GM15510 (cell line): Measurements from ENCODE around the gene EPHA4.

Experiments used
- POLR2A ChIP-seq: IDR thresholded peaks from 3 replicates; pipeline ENCODE4 v1.6.1; 2011; ENCODE audit warnings: borderline replicate concordance; ENCODE audit not compliant: insufficient read length; ENCODE audit errors: extremely low read depth

EPHA4 gene

GRCh38 chr2:221589696-221590095, 17.6 kb upstream of the EPHA4 start:
- no peak for TF ChIP-seq POLR2A

GRCh38 chr2:221588306-221588985, 16.3 kb upstream of the EPHA4 start:
- no peak for TF ChIP-seq POLR2A

- TF ChIP-seq POLR2A, result no peak
These were observed 9.9 kb upstream of the EPHA4 start for GRCh38 chr2:221581986-221582385.

GRCh38 chr2:221574231-221574570, 2.1 kb upstream of the EPHA4 start:
- no peak for TF ChIP-seq POLR2A

DNA sequence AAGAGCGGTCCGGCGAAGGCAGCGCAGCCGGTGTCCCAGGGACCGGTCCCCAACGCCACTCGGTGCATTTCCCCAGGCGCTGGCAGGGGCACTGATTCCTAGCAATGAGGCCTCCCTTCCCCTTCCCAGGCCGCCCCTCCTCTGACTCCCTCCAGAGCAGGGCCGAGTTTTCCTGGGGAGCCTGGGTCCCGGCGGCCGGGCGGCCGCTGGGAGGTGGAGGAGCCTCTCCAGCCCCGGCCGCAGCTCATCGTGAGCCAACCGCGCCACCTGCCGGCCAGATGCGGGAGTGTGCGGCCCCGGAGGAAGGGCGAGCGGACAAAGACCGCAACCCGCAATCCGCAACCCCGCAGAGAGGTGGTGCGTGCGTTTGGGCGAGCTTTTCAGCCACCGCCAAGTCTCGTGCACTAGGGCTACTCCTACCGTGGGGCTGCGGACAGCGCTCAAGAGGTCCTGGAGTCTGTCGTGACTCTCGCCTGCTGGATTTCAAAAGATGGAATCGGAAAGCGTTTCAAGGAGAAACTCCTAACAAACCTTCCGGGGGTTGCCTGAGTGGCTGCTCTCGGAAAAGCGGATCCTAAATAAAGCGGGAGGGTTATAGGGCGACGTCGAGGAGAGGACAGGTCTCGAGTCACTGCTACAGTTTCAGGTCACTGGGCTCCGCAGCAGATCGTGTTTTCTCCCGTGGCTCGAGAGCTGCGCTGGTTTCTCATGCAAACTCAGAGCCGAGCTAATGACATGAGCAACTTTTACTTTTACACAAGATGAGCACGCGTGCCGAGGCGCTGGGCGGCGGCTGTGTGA, 1.5 kb upstream of the EPHA4 start:
- no peak for TF ChIP-seq POLR2A

DNA sequence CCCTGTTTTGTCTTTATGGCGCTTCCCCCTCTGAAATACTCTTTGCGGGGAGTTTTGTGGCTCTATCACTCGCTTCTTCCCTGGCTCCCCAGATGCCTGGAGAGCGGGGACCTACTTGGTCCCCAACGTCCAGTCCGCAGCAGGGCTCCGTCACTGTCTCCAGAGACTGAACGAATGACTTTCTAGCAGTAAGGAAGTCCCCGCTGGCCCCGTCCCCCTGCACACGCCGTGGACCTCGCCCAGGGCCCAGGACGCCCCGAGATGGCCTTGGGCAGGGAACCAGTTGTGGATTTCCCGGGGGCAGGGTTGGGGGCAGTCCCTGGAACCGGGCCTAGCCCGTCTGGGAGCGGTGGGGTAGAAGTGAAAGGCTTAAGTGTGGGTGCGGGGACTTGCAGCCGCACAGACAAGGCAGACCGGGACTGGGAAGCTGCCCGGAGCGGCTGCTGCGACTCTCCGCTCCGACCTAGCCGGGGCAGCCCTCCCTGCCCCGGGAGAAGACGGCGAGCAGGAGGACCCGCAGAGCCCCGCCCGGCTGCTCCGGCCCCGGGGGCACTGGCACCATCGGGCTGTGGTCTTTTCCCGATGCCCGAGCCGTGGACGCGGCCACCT, 821 bp upstream of the EPHA4 start:
- no peak for TF ChIP-seq POLR2A

DNA sequence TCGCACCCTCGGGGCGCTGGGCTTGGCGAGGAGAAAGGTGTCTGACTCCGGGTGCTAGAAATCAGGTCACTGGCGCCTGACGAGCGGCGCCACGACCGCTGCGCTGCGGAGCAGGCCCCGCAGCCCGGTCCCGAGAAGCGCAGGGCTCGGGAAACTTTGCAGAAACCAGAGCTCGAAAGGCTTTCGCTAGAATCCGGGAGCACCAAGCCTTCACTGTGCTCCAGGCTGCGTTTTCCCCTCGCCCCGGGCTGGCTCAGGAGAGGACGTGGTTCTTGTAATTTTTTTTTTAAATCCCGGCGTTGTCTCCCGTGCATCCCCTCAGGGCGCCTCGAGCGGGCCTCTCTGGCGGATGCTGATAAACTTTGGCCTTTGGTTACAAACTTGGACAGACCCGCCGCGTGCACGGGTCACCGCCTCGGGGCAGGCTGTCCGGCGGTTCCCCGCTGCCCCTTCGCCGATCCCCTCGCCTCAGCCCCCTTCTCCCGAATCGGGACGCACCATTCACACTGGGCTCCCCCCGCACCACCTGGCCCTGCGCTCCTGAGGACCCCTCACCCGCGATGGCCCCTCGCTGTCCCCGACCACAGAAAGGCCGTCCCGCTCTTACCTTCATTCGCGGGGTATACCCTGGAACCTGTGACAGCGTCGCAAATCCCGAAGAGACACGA, 419 bp downstream of the EPHA4 start:
- TF ChIP-seq POLR2A, result no peak

- TF ChIP-seq POLR2A, result no peak
These were observed 1.0 kb downstream of the EPHA4 start for GRCh38 chr2:221571025-221571550.

DNA sequence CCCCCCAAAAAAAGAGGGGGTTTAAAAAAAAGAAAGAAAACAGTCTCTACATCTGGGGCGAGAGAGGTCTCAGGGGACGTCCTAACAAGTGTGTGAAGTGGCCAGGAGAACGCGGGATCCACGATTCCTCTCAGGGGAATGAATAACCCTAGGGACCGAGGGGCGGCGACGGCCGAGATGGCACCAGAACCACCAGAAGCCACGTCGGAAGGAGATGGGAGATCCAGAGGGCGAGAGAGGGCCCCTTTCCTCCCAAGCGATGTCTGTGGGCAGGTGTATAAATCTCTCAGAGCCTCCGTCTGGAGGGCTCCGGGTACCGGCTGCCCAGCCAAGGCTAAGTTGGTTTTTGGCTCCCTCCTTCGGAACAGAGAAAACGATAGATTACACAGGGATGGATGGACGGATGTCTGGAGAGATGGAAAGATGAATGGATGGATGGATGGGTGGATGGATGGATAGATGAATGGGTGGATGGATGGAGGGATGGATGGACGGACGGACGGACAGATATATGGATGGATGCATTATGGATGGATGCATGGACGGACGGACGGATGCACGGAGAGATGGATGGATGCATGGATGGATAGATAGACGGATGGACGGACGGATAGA, 1.7 kb downstream of the EPHA4 start:
- no peak for TF ChIP-seq POLR2A

DNA sequence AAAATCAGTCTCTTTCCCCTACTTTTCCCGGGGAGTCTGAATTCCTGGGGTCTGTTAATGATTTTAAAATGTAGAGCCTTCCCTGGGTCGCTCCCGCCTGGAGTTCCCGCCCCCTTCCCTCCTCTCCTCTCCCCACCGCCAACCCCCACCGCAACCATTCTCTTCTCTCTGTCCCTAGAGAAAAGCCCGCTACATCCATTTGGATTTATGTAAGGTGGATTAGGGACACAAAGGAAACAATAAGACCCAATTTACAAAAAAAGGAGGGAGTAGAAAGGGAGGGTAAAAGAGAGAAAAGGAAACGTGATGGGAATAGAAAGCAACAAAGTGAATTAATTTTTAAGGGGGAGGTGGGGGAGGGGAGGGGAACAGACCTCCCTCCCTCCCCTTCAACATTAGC, 2.2 kb downstream of the EPHA4 start:
- no peak for TF ChIP-seq POLR2A

DNA sequence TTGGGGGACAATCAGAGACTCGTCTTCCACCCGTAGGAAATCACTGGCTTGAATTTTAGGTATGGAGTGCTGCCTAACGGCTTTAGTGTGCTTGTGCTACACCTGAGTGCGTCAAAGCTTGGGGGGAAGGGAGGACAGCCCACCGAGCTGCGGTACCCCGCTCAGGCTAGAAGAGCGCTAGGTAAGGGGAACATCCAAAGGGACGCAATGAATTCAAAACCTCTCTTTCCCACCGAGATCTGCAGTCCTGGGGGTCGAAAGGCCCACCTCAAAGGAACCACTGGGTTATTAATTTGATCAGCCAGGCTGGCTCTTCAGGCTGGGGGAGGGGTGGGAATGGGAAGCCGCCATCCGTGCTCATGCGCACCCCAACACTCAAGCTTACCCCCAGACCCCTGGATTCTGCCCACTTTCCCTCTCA, 2.7 kb downstream of the EPHA4 start:
- TF ChIP-seq POLR2A, result no peak

- no peak for TF ChIP-seq POLR2A
These were observed 3.8 kb downstream of the EPHA4 start for GRCh38 chr2:221568299-221568698.

DNA sequence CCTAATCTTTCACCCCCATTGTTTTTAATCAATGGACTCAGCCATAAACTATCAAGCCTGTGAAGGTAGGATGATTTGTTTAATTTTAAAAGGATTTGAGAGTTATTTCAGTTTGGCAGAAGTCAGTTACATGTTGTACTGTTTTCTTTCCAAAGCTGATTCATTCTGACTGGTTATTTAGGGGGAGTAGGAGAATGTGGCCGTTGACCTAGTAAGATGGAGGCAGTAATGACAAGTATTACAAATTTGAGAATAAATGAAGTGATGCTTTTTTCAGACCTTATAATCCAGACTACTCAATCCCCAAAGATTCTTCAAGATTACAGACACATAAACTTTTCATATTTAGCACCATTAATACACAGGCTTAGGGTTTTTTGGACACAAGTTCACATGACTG, 4.3 kb downstream of the EPHA4 start:
- TF ChIP-seq POLR2A, result no peak

GRCh38 chr2:221567231-221567760, 4.8 kb downstream of the EPHA4 start:
- TF ChIP-seq POLR2A, result no peak
